Cardiac muscle cell (in vitro differentiated cells and primary cell): Measurements from ENCODE around the gene REV3L. TPM values are rescaled to one million over a fixed set of nuclear protein-coding genes. Genes with fewer than 3 reads are reported as not detected.

Source experiments
- DNase-seq, 2 donors: peaks; one replicate each; pipeline versions ENCODE4 v3.0.0 to v3.0.0-alpha.2; 2010 to 2017; ENCODE audit warnings: low read depth in 1 of 2, low spot score in 1 of 2
- H3K27ac ChIP-seq: fragments of 200-600 bp; sonication (generic); 2 replicates; pipeline ENCODE4 v1.5.1; 2016
- H3K27me3 ChIP-seq: fragments of 200-600 bp; sonication (generic); 2 replicates; pipeline ENCODE4 v1.6.0; 2016; ENCODE audit warnings: control low read depth
- H3K36me3 ChIP-seq: fragments of 200-600 bp; sonication (generic); 2 replicates; pipeline ENCODE4 v1.5.1; 2016; ENCODE audit warnings: control low read depth
- H3K4me1 ChIP-seq: fragments of 200-600 bp; sonication (generic); 2 replicates; pipeline ENCODE4 v1.8.1; 2017; ENCODE audit warnings: low read depth, mild to moderate bottlenecking, mixed run types
- H3K4me3 ChIP-seq: fragments of 200-600 bp; sonication (generic); 2 replicates; pipeline ENCODE4 v1.5.1; 2016; ENCODE audit warnings: mild to moderate bottlenecking
- H3K9me3 ChIP-seq: fragments of 200-600 bp; sonication (generic); 2 replicates; pipeline ENCODE4 v1.5.1; 2017; ENCODE audit warnings: low read depth, mild to moderate bottlenecking, control low read depth
- polyA plus RNA-seq: library from polyadenylated mRNA; unstranded; fragments of >200 nt; fragmentation: Nextera tagmentation; extraction: Ambion mirVana; gene quantifications from 2 replicates; pipeline ENCODE4 v1.2.1, GENCODE V29; 2016
- total RNA-seq: library from RNA; depleted of rRNA; stranded (reverse); fragments of >200 nt; gene quantifications from 2 replicates; pipeline ENCODE4 v1.2.3, GENCODE V29; 2016
- TF ChIP-seq, protein P1 (sequence below): IDR thresholded peaks from 2 replicates; pipeline ENCODE4 v1.5.1; 2012; ENCODE audit warnings: low read depth, mild to moderate bottlenecking, low read length

The REV3L gene
- total and polyA plus RNA-seq, 2 experiments from 2014 or later, result 18.1 to 23.3 TPM

DNA sequence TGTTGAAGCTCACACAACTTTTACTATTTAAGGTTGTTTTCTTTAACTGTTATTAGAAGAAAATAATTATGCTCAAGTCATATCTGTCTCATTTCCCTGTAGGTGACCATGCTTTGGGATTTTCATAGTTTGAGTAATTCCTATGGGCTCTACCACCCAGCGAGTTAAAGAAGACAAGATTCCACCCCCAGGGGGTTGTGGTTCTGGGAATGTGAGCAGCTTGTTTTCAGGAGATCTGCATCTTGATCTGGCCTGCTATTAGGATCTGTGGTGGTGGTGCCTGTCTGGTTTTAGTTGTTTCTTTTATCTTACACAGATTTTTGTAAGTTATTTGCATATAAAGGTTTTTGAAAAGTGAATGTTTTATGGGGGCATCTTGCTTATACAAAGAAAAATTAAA lies 20.2 kb upstream of the REV3L start:
- no peak overlapping the region for H3K4me3 ChIP-seq
- H3K36me3 ChIP-seq, result no peaks in the 10 kb centered on the region
- H3K9me3 ChIP-seq, result no peaks in the 10 kb centered on the region
- no peaks in the 10 kb centered on the region for H3K27me3 ChIP-seq
- DNase-seq, result peak in 1 of 2 donors; percentile 42
- TF ChIP-seq, protein P1, sequence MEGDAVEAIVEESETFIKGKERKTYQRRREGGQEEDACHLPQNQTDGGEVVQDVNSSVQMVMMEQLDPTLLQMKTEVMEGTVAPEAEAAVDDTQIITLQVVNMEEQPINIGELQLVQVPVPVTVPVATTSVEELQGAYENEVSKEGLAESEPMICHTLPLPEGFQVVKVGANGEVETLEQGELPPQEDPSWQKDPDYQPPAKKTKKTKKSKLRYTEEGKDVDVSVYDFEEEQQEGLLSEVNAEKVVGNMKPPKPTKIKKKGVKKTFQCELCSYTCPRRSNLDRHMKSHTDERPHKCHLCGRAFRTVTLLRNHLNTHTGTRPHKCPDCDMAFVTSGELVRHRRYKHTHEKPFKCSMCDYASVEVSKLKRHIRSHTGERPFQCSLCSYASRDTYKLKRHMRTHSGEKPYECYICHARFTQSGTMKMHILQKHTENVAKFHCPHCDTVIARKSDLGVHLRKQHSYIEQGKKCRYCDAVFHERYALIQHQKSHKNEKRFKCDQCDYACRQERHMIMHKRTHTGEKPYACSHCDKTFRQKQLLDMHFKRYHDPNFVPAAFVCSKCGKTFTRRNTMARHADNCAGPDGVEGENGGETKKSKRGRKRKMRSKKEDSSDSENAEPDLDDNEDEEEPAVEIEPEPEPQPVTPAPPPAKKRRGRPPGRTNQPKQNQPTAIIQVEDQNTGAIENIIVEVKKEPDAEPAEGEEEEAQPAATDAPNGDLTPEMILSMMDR, result no peak
- H3K27ac ChIP-seq, result peak overlapping the region; percentile 62
- H3K4me1 ChIP-seq, result peaks cover 9% of the 10 kb centered on the region

GRCh38 chr6:111502154-111502553 lies 19.1 kb upstream of the REV3L start:
- H3K36me3 ChIP-seq, result no peaks in the 10 kb centered on the region
- TF ChIP-seq, protein P1, result no peak
- no peaks in the 10 kb centered on the region for H3K27me3 ChIP-seq
- H3K4me3 ChIP-seq, result no peak overlapping the region
- DNase-seq, result no peak
- H3K27ac ChIP-seq, result no peak overlapping the region
- H3K4me1 ChIP-seq, result peaks cover 9% of the 10 kb centered on the region
- H3K9me3 ChIP-seq, result no peaks in the 10 kb centered on the region

DNA sequence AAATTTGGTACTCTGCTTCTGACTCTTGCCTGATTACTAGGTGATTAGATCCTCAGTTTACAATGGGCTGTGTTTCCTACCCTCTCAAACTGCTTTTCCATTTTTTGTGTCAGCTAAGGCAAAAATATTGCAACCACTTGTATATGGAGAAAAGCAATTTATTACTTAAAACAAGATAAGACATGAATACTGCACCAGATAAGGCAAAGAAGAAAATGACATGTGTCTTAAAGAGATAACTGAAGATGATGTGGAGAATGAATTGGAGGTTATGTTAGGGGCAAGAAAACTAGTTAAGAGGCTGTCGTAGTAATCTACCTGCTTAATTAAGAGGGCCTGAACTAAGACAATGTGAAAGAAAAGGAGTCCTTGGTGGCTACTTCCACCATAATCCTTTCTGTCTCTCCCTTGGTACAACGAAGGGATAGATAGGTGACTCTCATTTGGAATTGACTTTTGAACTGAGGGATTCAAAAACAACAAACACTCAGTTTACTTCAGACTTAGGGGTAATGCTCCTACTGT lies 16.3 kb upstream of the REV3L start:
- no peaks in the 10 kb centered on the region for H3K27me3 ChIP-seq
- peaks cover 9% of the 10 kb centered on the region for H3K4me1 ChIP-seq
- no peaks in the 10 kb centered on the region for H3K36me3 ChIP-seq
- no peaks in the 10 kb centered on the region for H3K9me3 ChIP-seq
- TF ChIP-seq, protein P1, result no peak
- H3K27ac ChIP-seq, result no peak overlapping the region
- DNase-seq, result no peak
- no peak overlapping the region for H3K4me3 ChIP-seq

GRCh38 chr6:111494951-111495635 lies 12.1 kb upstream of the REV3L start:
- TF ChIP-seq, protein P1, result no peak
- Histone ChIP-seq H3K27ac (no peak overlapping the region), H3K36me3 (no peaks in the 10 kb centered on the region), H3K4me3 (no peak overlapping the region), H3K9me3 (no peaks in the 10 kb centered on the region), H3K4me1 (no peaks in the 10 kb centered on the region), H3K27me3 (no peaks in the 10 kb centered on the region)
- no peak for DNase-seq

- H3K4me3 ChIP-seq, result no peak overlapping the region
- TF ChIP-seq, protein P1, result no peak
- no peaks in the 10 kb centered on the region for H3K27me3 ChIP-seq
- H3K36me3 ChIP-seq, result no peaks in the 10 kb centered on the region
- no peaks in the 10 kb centered on the region for H3K4me1 ChIP-seq
- H3K27ac ChIP-seq, result no peak overlapping the region
- no peak for DNase-seq
- H3K9me3 ChIP-seq, result no peaks in the 10 kb centered on the region
Measured at GRCh38 chr6:111492499-111492898, 9.5 kb upstream of the REV3L start.
